CD4-positive, alpha-beta memory T cell (primary cell): ENCODE data around the gene KRT85. TPM values are rescaled to one million over a fixed set of nuclear protein-coding genes. Genes with fewer than 3 reads are reported as not detected.

Experiments used
- polyA plus RNA-seq, 2 donors: library from polyadenylated mRNA; unstranded; fragments of 300-500 nt; fragmentation: Illumina TruSeq; gene quantifications; one replicate each; pipeline ENCODE4 v1.2.3, GENCODE V29; 2021
- total RNA-seq, 2 experiments: library from RNA; stranded (reverse); gene quantifications; one replicate each; pipeline ENCODE4 v1.2.3, GENCODE V29; 2021

KRT85 gene
- total and polyA plus RNA-seq, 4 experiments from 2014 or later: not detected

Other genes starting within 250 kb of the KRT85 start
- not detected for gene KRT80, start 175.5 kb downstream of the KRT85 start, total RNA-seq
- not detected for gene KRT80, start 175.5 kb downstream of the KRT85 start, polyA plus RNA-seq
- not detected for gene KRT7, start 134.2 kb downstream of the KRT85 start, total RNA-seq
- gene KRT7, start 134.2 kb downstream of the KRT85 start, polyA plus RNA-seq: not detected
- not detected for gene KRT86, start 92.8 kb downstream of the KRT85 start, total RNA-seq
- not detected for gene KRT86, start 92.8 kb downstream of the KRT85 start, polyA plus RNA-seq
- gene KRT81, start 75.9 kb downstream of the KRT85 start, total RNA-seq: not detected
- not detected for gene KRT81, start 75.9 kb downstream of the KRT85 start, polyA plus RNA-seq
- not detected for gene KRT83, start 46.1 kb downstream of the KRT85 start, total RNA-seq
- gene KRT83, start 46.1 kb downstream of the KRT85 start, polyA plus RNA-seq: not detected
- gene KRT84, start 18.2 kb upstream of the KRT85 start, total RNA-seq: not detected
- gene KRT84, start 18.2 kb upstream of the KRT85 start, polyA plus RNA-seq: not detected
- not detected for gene KRT82, start 38.9 kb upstream of the KRT85 start, total RNA-seq
- not detected for gene KRT82, start 38.9 kb upstream of the KRT85 start, polyA plus RNA-seq
- gene KRT75, start 66.9 kb upstream of the KRT85 start, total RNA-seq: not detected
- not detected for gene KRT75, start 66.9 kb upstream of the KRT85 start, polyA plus RNA-seq
- gene KRT6B, start 84.7 kb upstream of the KRT85 start, total RNA-seq: not detected
- not detected for gene KRT6B, start 84.7 kb upstream of the KRT85 start, polyA plus RNA-seq
- gene KRT6C, start 106.3 kb upstream of the KRT85 start, total RNA-seq: not detected
- not detected for gene KRT6C, start 106.3 kb upstream of the KRT85 start, polyA plus RNA-seq
- not detected for gene KRT6A, start 125.8 kb upstream of the KRT85 start, total RNA-seq
- gene KRT6A, start 125.8 kb upstream of the KRT85 start, polyA plus RNA-seq: not detected
- gene KRT5, start 152.9 kb upstream of the KRT85 start, total RNA-seq: not detected
- not detected for gene KRT5, start 152.9 kb upstream of the KRT85 start, polyA plus RNA-seq
- gene KRT71, start 185.7 kb upstream of the KRT85 start, total RNA-seq: not detected
- gene KRT71, start 185.7 kb upstream of the KRT85 start, polyA plus RNA-seq: not detected
- not detected for gene KRT74, start 206.4 kb upstream of the KRT85 start, total RNA-seq
- not detected for gene KRT74, start 206.4 kb upstream of the KRT85 start, polyA plus RNA-seq
- gene KRT72, start 234.0 kb upstream of the KRT85 start, total RNA-seq: 1 to 10 TPM; 7.7 to 8.4 TPM
- gene KRT72, start 234.0 kb upstream of the KRT85 start, polyA plus RNA-seq: not detected